ENCODE data around the gene MCL1.
"Not testable (repeated sequence)": the region's sequence is repeated elsewhere in the genome, so short reads cannot be mapped to it uniquely, and the experiment has no call there.

Gene MCL1

GRCh38 chr1:150612014-150612345, 32.6 kb upstream of the MCL1 start:
- no peak for TF ChIP-seq CTCF (IDR thresholded peaks at IDR 0.05; ENCODE audit: control insufficient read depth, insufficient read depth, low read depth, low read length, missing control alignments)
- H3K4me3 ChIP-seq (ENCODE audit: control insufficient read depth, low read depth, low read length), result no peak overlapping the region
- DNase-seq (ENCODE audit: low read depth), result no peak

GRCh38 chr1:150610576-150610975, 31.2 kb upstream of the MCL1 start:
- no peak for TF ChIP-seq CTCF (IDR thresholded peaks at IDR 0.05; ENCODE audit: control insufficient read depth, insufficient read depth, low read depth, low read length, missing control alignments)

GRCh38 chr1:150609732-150610131, 30.3 kb upstream of the MCL1 start:
- TF ChIP-seq CTCF (IDR thresholded peaks at IDR 0.05; ENCODE audit: control insufficient read depth, insufficient read depth, low read depth, low read length, missing control alignments), result no peak
- no peak overlapping the region for H3K4me3 ChIP-seq (ENCODE audit: control insufficient read depth, low read depth, low read length)
- DNase-seq (ENCODE audit: low read depth), result no peak

More at GRCh38 chr1:150610576-150610975, 31.2 kb upstream of the MCL1 start:
- no peak for DNase-seq (ENCODE audit: low read depth)
- H3K4me3 ChIP-seq (ENCODE audit: control insufficient read depth, low read depth, low read length), result no peak overlapping the region

GRCh38 chr1:150606463-150607142, 27.2 kb upstream of the MCL1 start:
- no peak for TF ChIP-seq CTCF (IDR thresholded peaks at IDR 0.05; ENCODE audit: control insufficient read depth, insufficient read depth, low read depth, low read length, missing control alignments)
- H3K4me3 ChIP-seq (ENCODE audit: control insufficient read depth, low read depth, low read length), result no peak overlapping the region
- no peak for DNase-seq (ENCODE audit: low read depth)

- H3K4me3 ChIP-seq (ENCODE audit: control insufficient read depth, low read depth, low read length); DNase-seq (ENCODE audit: low read depth): not testable (repeated sequence)
These were observed 26.0 kb upstream of the MCL1 start for GRCh38 chr1:150605451-150605731.

- no peak for TF ChIP-seq CTCF (IDR thresholded peaks at IDR 0.05; ENCODE audit: control insufficient read depth, insufficient read depth, low read depth, low read length, missing control alignments)
- no peak overlapping the region for H3K4me3 ChIP-seq (ENCODE audit: control insufficient read depth, low read depth, low read length)
- no peak for DNase-seq (ENCODE audit: low read depth)
These were observed 24.8 kb upstream of the MCL1 start for GRCh38 chr1:150604226-150604588.

- no peak for TF ChIP-seq CTCF (IDR thresholded peaks at IDR 0.05; ENCODE audit: control insufficient read depth, insufficient read depth, low read depth, low read length, missing control alignments)
- H3K4me3 ChIP-seq (ENCODE audit: control insufficient read depth, low read depth, low read length), result no peak overlapping the region
- no peak for DNase-seq (ENCODE audit: low read depth)
These were observed 24.3 kb upstream of the MCL1 start for GRCh38 chr1:150603711-150604110.

GRCh38 chr1:150602372-150602771, 23.0 kb upstream of the MCL1 start:
- not testable (repeated sequence) for H3K4me3 ChIP-seq (ENCODE audit: control insufficient read depth, low read depth, low read length); DNase-seq (ENCODE audit: low read depth)

Data from AG09309 (cell line).